GM18951 (cell line): ENCODE results near the gene TSLP.

ENCODE experiments used
- POLR2A ChIP-seq: IDR thresholded peaks from 4 replicates; pipeline ENCODE4 v1.6.1; 2011; ENCODE audit warnings: mild to moderate bottlenecking; ENCODE audit not compliant: insufficient read length, insufficient read depth; ENCODE audit errors: extremely low read depth
- in situ Hi-C: fragments of 300-500 bp; cut with MboI; formaldehyde crosslinking; loops from one replicate; pipeline ENCODE4 v1.12.0; 2022; ENCODE audit warnings: low sequenced_read_pairs, mixed read lengths, inconsistent platforms; ENCODE audit not compliant: unreplicated experiment

TSLP gene

GRCh38 chr5:111113678-111114077 lies 42.2 kb downstream of the TSLP start:
- no peak for TF ChIP-seq POLR2A
- in situ Hi-C loops: no loop called here

GRCh38 chr5:111115229-111115628 lies 43.7 kb downstream of the TSLP start:
- no peak for TF ChIP-seq POLR2A
- in situ Hi-C loops: no loop called here

- no peak for TF ChIP-seq POLR2A
- in situ Hi-C loops: no loop called here
Observed at GRCh38 chr5:111116550-111116949, 45.0 kb downstream of the TSLP start.

- in situ Hi-C loops: no loop called here
- no peak for TF ChIP-seq POLR2A
Observed at GRCh38 chr5:111117136-111117535, 45.6 kb downstream of the TSLP start.

- in situ Hi-C loops: no loop called here
Observed at GRCh38 chr5:111119221-111119620, 47.7 kb downstream of the TSLP start.

DNA sequence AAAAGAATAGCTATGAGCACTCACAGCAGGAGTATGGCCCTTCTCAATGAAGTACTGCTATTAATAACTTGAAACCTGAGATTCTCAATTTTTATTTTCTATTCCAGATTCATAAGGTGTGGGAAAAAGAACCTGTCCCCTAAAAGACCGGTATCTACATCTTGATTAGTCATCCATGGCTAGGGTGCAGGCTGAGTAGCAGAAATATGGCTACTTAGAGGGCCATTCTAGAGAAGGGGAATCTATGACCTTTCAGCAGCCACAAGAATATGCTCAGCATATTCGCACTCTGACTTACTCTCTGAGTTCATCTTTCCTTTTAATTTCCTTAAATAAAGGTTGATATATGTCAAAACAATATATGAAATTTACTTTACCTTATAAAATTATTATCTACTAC lies 48.3 kb downstream of the TSLP start:
- TF ChIP-seq POLR2A: no peak
- in situ Hi-C loops: no loop called here

More at GRCh38 chr5:111119221-111119620, 47.7 kb downstream of the TSLP start:
- TF ChIP-seq POLR2A: no peak

GRCh38 chr5:111120911-111121310 lies 49.4 kb downstream of the TSLP start:
- in situ Hi-C loops: no loop called here
- no peak for TF ChIP-seq POLR2A

GRCh38 chr5:111121926-111122325 lies 50.4 kb downstream of the TSLP start:
- TF ChIP-seq POLR2A: no peak
- in situ Hi-C loops: no loop called here

GRCh38 chr5:111122398-111122797 lies 50.9 kb downstream of the TSLP start:
- no peak for TF ChIP-seq POLR2A
- in situ Hi-C loops: no loop called here

- in situ Hi-C loops: no loop called here
- TF ChIP-seq POLR2A: no peak
Observed at GRCh38 chr5:111124793-111125192, 53.3 kb downstream of the TSLP start.

GRCh38 chr5:111126896-111127295 lies 55.4 kb downstream of the TSLP start:
- TF ChIP-seq POLR2A: no peak
- in situ Hi-C loops: no loop called here
